ENCODE measurements around the gene PRND. TPM values are rescaled to one million over a fixed set of nuclear protein-coding genes. Genes with fewer than 3 reads are reported as not detected.
A peak's percentile ranks its signal among the peaks of the same experiment; 100 is the strongest.

The PRND gene
- total and polyA plus RNA-seq, 8 donors = 15.4 to 25.7 (median 19.5) TPM; not detected in 2

DNA sequence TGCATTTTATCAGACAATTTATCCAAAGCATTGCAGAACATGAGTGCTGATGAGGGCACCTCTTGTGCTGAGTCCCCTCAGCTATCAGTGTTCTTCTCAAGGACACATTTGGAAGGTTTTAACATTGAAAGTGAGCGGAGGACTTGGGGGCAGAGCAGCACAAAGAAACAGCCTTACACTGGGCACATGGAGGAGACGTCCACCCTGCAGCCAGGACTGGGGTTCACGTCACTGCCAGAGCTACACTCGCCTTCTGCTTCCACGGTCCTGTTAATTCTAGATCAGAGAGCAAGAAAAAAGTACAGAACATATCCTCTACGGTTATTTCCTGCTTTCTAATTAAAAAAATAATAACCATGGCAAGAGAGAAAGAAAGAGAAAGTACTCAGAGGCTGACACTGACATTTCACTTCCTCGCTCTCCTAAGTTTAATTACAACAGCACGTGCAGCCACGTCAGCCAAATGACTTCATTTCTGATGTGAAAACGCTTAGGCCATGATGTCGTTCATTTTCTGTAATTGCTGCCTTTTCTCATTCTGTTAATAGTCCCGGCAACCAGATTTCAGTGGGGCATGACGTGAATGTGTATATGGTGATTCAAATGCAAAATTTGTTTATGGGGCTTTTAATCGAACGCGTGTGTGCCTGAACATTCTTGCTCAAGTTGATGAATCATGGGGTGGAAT lies 5.1 kb downstream of the PRND start:
- Histone ChIP-seq H3K9me3 (no peaks in the 10 kb centered on the region), H3K4me3 (peak overlapping the region in 1 of 2 donors; percentile 7), H3K27ac (peak overlapping the region in 1 of 2 donors; percentile 45), H3K36me3 (no peaks in the 10 kb centered on the region), H3K4me1 (peaks cover 2 to 12% of the 10 kb centered on the region in 2 donors), H3K27me3 (no peaks in the 10 kb centered on the region)
- TF ChIP-seq, protein P1, sequence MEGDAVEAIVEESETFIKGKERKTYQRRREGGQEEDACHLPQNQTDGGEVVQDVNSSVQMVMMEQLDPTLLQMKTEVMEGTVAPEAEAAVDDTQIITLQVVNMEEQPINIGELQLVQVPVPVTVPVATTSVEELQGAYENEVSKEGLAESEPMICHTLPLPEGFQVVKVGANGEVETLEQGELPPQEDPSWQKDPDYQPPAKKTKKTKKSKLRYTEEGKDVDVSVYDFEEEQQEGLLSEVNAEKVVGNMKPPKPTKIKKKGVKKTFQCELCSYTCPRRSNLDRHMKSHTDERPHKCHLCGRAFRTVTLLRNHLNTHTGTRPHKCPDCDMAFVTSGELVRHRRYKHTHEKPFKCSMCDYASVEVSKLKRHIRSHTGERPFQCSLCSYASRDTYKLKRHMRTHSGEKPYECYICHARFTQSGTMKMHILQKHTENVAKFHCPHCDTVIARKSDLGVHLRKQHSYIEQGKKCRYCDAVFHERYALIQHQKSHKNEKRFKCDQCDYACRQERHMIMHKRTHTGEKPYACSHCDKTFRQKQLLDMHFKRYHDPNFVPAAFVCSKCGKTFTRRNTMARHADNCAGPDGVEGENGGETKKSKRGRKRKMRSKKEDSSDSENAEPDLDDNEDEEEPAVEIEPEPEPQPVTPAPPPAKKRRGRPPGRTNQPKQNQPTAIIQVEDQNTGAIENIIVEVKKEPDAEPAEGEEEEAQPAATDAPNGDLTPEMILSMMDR (IDR thresholded peaks at IDR 0.05) = no peak
- DNase-seq = peak in 2 of 4 donors; percentile 33 to 49
- intact Hi-C loops (cut with DNase I) = loop anchor here in 1 of 2 donors (5.0 kb wide), 1 partner anchor 470 kb away; no protein-coding TSS in a partner anchor
- peak; percentile 45 for ATAC-seq

DNA sequence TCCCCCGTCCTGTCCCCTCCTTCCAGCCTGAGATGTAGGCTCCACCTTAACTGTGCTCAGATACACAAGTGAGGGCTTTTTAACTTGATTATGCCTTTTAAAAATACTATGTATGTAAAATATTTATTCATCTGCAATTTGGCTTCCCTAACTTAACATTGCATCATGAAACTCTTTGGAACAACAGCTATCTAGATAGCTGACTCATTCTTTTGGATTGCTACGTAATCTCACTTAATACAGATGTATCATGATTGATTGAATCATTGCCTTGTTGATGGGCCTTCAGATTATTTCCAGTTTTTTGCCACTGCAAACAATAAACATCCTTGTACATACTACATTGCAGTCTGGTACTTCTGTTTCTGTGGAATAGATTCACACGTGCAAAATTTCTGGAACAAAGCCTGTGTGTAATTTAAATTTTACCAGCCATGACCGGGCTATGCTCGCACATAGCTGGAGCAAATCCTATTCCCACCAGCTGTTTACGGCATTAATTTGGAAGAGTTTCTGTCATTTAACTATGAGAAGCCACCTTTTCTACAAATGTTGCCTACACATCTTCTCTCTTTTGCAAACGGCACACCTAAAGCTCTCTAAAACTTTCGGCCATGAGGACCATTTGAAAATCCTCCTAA lies 6.5 kb downstream of the PRND start:
- Histone ChIP-seq H3K27me3 (peaks cover 0 to 11% of the 10 kb centered on the region in 2 donors), H3K27ac (no peak overlapping the region), H3K4me3 (no peak overlapping the region), H3K36me3 (no peaks in the 10 kb centered on the region), H3K9me3 (no peaks in the 10 kb centered on the region), H3K4me1 (peaks cover 2 to 12% of the 10 kb centered on the region in 2 donors)
- DNase-seq (no peak), ATAC-seq (no peak)
- TF ChIP-seq, protein P1 (IDR thresholded peaks at IDR 0.05) = no peak
- intact Hi-C loops (cut with DNase I) = loop anchor here in 1 of 2 donors (5.0 kb wide), 1 partner anchor 471 kb away; no protein-coding TSS in a partner anchor

DNA sequence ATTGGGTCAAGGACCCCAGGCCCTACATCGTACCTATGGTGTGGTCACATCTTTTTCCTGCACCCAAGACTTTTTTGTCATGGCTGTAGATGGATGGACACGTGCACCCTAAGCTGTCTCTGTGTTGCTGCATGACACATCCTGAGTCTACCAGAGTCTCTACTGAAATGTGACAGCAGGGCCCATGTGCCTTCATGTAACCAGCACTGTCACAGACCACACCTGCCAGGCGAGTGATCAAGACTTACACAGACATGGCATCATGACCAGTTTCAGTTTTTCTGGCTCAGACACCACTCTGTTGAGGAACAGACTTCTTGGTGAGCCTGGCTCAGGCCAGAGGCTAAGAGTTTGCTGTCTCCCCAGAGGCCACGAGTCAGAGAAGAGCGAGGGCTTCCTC lies 7.6 kb downstream of the PRND start:
- TF ChIP-seq, protein P1 (IDR thresholded peaks at IDR 0.05) = no peak
- H3K4me3 ChIP-seq = no peak overlapping the region
- peaks cover 2 to 12% of the 10 kb centered on the region in 2 donors for H3K4me1 ChIP-seq
- intact Hi-C loops (cut with DNase I) = loop anchor here in 1 of 2 donors (5.0 kb wide), 1 partner anchor 472 kb away; no protein-coding TSS in a partner anchor
- no peaks in the 10 kb centered on the region for H3K9me3 ChIP-seq
- H3K27ac ChIP-seq = no peak overlapping the region
- ATAC-seq (no peak), DNase-seq (no peak)
- peaks cover 0 to 16% of the 10 kb centered on the region in 2 donors for H3K27me3 ChIP-seq
- H3K36me3 ChIP-seq = no peaks in the 10 kb centered on the region

DNA sequence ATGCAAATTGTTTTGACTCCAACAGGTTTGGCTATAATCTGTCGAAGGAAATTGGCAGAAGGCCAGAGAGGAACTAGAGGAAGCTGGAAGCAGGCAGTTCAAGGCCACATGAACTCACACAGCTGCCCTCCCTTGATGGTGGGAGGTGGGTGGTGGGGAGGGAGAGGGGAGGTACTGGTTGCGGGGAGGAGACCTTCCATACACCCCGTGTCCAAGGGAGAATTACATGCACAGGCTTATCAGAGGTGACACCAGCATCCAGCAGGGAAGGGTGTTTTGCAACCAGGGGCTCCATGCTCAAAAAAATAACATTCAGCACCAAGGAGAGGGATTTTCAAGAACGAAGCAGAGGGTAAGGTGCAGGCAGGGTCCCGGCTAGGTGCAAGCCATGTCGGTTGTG lies 9.1 kb downstream of the PRND start:
- no peak overlapping the region for H3K27ac ChIP-seq
- no peaks in the 10 kb centered on the region for H3K36me3 ChIP-seq
- ATAC-seq = no peak
- DNase-seq = peak in 1 of 4 donors; percentile 30
- intact Hi-C loops (cut with DNase I) = no loop called here
- TF ChIP-seq, protein P1 (IDR thresholded peaks at IDR 0.05) = no peak
- no peak overlapping the region for H3K4me3 ChIP-seq
- peaks cover 2 to 12% of the 10 kb centered on the region in 2 donors for H3K4me1 ChIP-seq
- peaks cover 0 to 16% of the 10 kb centered on the region in 2 donors for H3K27me3 ChIP-seq
- H3K9me3 ChIP-seq = no peaks in the 10 kb centered on the region

DNA sequence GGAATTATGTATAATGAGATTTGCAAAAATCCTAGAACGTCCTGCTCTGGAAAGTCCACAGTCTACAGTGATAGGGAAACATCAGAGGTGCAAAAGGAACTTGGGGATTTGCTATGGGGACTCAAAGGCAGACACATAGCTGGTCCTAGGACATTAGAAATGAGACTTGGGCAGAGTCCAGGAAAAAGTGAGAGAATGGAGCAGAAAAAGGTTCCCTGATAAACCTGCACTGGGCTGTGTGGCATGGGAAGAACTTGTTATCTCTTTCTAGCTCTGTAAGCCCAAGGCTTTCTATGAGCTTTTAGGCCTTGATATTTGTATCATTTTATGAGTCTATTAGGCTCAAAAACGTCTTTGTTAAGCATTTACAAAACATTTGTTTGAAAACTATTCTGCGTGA lies 15.2 kb downstream of the PRND start:
- intact Hi-C loops (cut with DNase I) = no loop called here

More for the DNA sequence above, 15.2 kb downstream of the PRND start:
- H3K36me3 ChIP-seq = no peaks in the 10 kb centered on the region
- no peak overlapping the region for H3K27ac ChIP-seq
- peaks cover 0 to 16% of the 10 kb centered on the region in 2 donors for H3K27me3 ChIP-seq
- no peak overlapping the region for H3K4me3 ChIP-seq
- ATAC-seq = no peak
- TF ChIP-seq, protein P1 (IDR thresholded peaks at IDR 0.05) = no peak
- H3K9me3 ChIP-seq = no peaks in the 10 kb centered on the region
- H3K4me1 ChIP-seq = no peaks in the 10 kb centered on the region
- DNase-seq = no peak
